ENCODE measurements around the gene SLC20A1. TPM values are rescaled to one million over a fixed set of nuclear protein-coding genes. Genes with fewer than 3 reads are reported as not detected.
A peak's percentile ranks its signal among the peaks of the same experiment; 100 is the strongest.
"Not testable (repeated sequence)": the region's sequence is repeated elsewhere in the genome, so short reads cannot be mapped to it uniquely, and the experiment has no call there.

The SLC20A1 gene
- total RNA-seq, 1 donor from 2014 or later: 77.2 TPM

DNA sequence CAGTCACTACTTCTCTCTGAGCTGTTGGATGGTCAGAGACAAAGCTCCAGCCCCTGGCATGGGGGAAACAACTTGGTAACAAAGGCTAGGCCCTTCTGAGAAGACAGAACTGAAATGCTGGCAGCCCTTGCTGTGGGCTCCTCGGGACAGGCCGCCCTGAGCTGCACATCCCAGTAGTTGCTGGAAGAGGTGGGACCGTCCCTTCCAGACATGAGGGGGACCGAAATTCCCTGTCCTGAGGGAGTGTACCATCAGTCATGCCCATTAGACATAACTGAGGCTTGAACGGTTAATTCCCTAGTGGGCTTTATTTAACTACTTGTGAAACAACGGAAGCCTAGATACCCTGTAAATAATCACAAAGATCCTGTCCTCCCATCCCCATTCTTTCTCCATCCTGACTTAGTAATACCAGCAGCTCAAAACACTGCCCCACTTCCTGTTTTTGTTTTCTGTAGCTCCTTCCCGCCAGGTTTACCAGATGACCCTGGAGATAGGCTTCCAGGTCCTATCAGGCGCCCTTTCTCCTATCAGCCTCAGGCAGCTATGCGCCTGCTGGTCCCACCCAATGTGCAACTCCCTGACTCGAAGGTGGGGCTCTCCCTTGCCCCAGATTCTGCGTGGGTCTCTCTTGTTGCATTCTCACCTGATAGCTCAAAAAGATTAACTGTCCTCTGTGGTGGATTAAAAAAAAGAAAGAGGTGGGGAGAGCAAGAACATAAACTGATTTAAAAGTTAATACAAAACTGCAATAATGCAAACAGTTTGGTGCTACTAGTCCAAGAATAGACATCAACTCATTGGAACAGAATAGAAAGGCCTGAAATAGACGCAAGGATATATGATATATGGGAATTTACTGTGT lies 38.0 kb downstream of the SLC20A1 start:
- DNase-seq (ENCODE audit: low spot score): no peak

DNA sequence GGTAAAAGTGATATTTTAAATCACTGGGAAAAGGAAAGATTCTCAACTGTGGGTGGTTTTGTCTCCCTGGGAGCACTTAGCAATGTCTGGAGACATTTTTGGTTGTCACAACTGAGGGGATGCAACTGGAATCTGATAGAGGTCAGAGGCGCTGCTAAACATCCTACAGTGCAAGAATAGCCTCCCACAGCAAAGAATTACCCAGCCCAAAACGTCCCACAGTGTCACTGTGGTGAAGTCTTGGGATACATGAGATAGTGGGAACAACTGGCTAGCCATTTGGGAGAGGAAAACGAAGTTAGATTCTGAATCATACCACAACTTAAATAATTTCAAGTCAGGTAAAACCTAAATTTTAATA lies 38.7 kb downstream of the SLC20A1 start:
- no peak for DNase-seq (ENCODE audit: low spot score)

DNA sequence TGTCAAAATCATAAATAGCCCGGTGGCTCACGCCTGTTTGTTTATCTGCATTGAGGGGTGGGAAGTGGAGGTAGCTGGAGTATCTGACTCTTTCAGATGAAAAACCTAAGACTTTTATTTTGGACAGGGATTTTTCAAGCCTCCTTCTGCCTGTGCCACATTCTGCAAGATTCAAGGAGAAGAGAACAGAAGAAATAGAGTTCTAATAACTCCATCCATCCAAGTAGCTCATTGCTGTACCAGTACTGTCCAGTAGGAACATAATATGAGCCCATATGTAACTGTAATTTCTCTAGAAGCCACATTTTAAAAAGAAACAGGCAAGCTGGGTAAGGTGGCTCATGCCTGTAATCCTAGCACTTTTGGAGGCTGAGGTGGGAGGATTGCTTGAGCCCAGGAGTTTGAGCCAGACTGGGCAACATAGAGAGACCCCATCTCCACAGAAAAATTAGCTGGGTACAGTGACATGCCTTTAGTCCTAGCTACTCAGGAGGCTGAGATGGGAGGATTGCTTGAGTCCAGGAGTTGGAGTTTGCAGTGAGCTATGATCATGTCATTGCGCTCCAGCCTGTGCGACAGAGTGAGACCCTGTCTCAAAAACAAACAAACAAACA lies 39.6 kb downstream of the SLC20A1 start:
- no peak for DNase-seq (ENCODE audit: low spot score)

DNA sequence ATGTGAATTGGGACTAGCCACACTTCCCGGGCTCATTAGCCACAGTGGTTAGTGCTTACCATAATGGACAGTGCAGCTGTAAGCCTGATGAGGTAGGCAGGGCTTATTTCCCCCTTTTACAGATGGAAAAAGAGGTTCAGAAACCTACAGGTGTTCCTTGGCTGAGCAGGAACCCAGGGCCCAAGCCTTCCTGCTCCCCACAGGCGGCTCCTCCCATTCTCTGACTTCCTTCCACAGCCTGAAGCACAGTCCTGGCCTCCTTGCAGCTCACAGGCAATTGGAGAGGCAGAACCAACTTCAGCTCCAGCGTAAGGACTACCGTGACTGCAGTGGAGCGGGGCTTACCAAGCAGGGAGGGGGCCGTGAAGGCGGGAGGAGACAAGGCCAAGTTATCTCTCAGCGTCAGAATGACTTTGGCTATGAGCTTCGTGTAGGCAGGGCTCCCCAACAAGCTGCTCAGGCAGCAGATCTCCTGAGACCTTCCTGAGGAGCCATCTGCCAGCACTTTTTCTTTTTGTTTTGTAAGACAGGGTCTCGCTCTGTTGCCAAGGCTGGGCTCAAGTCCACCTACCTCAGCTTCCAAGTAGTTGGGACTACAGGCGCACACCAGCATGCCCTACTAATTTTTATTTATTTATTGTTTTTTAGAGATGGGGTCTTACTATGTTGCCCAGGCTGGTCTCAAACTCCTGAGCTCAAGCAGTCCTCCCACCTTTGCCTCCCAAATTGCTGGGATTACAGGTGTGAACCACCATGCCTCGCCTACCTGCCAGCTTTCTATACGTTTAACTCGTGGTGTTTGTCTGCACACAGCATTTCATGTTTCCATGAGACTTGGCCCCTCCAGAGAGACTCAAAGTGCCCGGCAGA lies 40.8 kb downstream of the SLC20A1 start:
- no peak for DNase-seq (ENCODE audit: low spot score)

DNA sequence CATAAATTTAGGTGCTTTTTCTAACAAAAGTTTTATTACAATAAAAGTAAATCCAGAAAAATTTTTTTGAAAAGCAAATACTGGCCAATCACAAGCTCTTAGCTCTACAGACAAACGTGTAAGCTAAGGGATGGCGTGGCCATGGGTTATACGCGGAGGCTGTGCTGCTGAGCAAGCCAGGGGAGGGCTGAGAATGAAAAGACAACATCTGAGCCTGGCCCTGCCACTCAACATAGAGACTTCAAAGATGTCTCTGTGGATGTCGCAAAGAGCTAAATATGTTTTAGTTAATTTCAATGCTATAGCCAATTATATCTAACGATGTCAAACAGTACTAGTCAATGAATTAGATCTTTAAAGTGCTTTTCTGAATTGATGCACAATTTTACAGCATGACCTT lies 41.8 kb downstream of the SLC20A1 start:
- no peak for DNase-seq (ENCODE audit: low spot score)

DNA sequence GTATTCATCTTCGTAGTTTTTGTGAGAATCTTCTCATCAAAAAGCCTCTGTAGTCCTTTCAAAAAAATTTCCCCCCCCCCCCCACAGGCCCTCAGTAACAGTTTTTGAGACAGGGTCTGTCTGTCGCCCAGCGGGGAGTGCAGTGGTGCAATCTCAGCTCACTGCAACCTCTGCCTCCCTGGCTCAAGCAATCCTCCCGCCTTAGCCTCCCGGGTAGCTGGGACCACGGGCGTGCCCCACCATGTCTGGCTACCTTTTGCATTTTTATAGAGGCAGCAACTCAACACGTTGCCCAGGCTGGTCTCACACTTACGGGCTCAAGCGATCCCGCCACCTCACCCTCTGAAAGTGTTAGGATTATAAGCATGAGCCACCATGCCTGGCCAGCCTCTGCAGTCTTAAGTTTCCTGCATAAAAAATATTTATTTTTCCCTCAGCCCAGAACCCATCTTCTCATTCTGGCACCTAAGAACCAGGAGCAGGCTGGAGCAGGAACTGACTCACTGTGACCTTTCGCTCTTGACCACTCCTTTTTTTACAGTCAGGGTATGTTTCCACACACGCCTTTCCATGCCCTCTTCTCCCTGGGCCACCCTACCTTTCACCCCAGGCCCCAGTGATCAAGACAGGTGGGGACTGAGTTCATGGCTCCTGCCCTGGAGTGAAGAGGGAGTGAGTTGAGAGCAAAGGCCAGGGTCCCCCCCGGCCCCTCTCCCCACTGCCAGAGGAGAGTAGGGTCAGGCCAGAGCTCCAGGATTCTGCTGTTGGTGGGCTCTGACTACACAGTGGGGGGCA lies 42.5 kb downstream of the SLC20A1 start:
- DNase-seq (ENCODE audit: low spot score): no peak

DNA sequence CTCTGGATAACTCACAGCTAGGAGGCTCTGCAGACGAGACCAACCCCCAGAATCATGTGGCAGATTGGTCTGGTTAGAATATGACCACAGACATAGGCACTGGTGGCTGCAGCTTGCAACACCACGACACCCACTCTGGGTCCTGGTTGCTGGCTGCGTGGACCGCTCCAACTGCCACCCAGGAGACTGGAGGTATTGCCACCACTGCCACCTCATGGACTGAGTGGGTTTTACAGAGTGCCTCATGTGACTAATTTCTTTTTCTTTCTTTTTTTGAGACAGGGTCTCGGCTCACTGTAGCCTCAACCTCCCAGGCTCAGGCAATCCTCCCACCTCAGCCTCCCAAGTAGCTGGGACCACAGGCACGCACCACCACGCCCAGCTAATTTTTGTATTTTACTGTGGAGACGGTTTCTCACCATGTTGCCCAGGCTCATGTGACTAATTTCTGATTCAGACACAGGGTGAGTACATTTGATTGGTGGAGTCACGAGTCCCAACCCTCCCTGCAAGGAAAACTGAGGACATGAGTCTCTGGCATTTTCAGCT lies 45.2 kb downstream of the SLC20A1 start:
- DNase-seq (ENCODE audit: low spot score): peak; percentile 66

DNA sequence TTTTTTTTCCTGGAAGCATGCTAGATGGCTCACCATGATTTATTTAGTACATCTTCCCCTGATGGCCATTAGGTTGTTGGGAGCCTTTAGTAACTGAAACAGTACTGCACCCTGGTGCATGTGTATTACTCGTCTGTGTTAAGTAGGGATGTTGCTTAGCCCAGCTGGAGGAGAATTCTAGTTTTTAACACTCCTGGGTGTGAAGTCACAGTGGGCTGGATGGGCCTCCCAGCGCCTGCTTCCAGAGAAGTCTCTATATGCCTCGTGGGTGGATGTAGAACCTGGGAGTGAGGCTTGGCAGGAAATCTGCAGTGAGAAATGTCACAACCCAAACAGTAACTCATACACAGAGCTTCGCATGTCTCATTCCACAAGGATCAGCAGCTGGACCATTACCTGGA lies 46.1 kb downstream of the SLC20A1 start:
- no peak for DNase-seq (ENCODE audit: low spot score)

DNA sequence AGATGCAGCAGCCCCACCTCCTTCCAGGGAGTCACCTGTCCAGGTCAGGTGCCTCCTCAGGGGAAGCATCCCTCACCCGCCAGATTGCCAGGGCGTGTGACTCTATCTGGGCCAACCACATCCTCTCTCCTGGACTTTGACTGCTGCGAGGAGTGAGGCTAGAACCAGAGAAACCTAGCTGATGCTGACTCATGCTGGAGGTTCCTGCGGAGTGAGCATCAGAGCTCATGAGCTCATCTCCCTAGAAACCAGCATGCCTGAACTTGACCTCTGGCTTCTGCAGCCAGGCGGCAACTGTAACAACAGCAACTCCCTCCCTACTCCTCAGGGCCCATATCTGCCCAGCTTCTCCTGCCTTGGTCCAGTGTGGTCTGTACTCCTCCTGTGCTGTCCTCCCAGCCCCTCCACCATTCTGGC lies 46.8 kb downstream of the SLC20A1 start:
- peak; percentile 84 for DNase-seq (ENCODE audit: low spot score)

DNA sequence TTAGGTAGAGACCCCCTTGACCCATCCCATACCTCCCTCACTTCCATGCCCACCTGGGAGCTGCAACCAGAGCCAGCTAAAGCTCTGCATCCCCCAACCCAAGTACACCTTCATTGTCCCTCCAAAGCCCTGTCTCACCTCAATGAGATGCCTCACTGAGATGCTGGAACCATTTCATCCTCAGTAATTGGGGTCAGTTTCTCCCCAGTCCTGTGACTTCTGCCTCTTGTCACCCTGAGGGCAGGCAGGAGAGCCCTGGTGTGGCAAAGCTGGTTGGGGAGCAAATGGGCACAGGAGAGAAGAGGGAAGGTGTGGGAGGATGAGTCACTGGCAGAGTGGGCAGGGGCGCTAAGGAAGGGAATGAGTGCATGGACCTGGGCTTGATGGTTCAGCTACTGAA lies 47.2 kb downstream of the SLC20A1 start:
- DNase-seq (ENCODE audit: low spot score): no peak

DNA sequence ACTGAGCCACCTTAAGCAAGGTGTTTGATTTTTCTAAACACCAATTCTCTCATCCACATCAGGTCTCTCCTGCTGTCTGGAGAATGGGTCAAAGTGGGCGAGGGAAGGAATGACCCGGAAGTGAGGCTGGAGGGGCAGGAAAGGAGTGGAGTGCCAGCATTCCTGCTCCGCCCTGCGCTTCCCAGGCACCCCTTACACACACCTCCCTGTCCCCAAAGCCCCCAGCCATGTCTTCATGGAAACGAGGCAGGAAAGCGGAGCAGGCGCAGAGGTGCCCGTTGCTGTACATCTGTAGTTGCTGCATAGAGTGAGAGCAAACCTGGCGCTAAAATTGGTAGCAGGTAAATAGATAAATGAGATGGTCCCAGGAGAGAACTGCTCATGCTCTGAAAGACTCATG lies 47.9 kb downstream of the SLC20A1 start:
- no peak for DNase-seq (ENCODE audit: low spot score)

DNA sequence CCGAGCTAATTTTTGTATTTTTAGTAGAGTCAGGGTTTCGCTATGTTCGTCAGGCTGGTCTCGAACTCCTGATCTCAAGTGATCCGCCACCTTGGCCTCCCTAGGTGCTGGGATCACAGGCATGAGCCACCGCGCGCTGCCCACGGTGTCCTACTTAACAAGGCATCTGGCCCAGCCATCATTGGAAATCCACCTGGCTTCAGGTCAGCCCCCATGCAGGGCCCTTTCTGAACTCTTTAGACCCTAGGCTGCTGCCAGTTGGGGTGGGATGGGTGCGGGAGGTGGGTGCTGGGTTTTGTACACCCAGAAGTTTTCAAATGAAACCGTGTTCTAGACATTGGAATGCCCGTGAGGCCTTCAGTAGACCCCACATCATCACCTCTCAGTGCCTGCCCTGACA lies 48.4 kb downstream of the SLC20A1 start:
- DNase-seq (ENCODE audit: low spot score): no peak

DNA sequence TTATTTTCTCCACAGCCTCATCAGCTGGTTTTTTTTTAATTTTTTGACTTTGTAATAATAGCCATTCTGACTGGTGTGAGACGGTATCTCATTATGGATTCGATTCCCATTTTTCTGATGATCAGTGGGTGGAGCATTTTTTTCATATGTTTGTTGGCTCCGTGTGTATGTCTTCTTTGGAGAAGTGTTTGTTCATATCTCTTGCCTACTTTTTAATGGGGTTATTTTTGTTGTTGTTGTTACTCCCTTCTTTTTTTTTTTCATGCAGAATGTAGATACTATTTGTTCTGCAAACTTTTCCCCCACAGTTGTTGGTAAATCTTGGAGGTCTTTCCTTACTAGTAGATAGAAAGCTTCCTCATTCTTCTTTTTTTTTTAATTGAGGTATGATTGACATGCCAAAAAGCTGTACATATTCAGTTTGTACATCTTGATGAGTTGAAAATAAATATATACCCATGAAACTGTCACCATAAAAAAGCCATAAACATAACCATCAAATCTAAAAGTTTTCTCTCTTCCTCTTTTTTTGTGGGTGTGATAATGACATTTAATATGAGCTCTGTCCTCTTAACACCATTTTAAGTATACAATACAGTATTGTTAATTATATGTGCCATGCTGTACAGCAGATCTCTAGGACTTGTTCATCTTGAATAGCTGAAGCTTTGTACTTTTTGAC lies 53.2 kb downstream of the SLC20A1 start:
- DNase-seq (ENCODE audit: low spot score): no peak

DNA sequence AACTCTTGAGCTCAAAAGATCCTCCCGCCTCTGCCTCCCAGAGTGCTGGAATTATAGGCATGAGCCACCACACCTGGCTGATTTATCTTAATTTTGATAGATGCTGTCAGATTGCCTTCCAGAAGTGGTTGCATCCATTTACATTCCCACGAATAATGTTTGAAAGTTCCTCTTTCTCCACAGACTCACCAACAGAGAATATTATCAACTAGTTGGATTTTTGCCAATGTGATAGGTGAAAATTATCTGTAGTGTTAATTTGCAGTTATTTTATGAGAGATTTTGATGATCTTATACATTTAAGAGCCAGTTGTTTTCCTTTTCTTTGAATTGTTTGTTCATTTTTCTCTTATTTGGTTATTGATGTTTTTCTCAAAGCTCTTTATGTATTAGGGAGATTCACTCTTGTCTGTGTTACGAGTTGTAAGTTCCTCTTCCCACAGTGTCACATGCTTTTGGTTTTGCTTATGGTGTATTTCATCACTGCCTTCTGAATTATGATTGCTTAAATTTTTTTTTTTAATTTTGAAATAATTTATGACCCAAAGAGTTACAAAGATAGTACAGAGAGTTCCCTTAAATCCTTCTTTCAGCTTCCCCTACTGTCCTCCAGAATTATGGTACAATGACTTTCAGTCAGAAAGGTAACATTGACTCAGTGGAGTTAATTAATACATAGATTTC lies 54.4 kb downstream of the SLC20A1 start:
- DNase-seq (ENCODE audit: low spot score): peak; percentile 5

DNA sequence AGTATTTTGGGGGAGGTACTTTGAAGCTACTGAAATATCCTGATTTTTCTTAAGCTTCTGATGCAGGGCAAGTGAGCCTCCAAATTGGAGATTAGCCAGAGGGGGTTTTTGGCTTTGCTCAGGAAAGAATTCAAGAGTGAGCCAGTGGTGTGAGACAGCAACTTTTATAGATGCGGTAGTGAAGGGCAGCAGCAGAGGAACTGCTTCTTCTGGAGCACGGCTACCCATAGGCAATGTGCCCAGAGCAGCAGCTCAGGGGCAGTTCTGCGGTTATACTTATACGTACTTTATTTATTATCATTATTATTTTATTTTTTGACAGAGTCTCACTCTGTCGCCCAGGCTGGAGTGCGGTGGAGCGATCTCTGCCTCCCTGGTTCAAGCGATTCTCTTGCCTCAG lies 55.3 kb downstream of the SLC20A1 start:
- peak; percentile 39 for DNase-seq (ENCODE audit: low spot score)

DNA sequence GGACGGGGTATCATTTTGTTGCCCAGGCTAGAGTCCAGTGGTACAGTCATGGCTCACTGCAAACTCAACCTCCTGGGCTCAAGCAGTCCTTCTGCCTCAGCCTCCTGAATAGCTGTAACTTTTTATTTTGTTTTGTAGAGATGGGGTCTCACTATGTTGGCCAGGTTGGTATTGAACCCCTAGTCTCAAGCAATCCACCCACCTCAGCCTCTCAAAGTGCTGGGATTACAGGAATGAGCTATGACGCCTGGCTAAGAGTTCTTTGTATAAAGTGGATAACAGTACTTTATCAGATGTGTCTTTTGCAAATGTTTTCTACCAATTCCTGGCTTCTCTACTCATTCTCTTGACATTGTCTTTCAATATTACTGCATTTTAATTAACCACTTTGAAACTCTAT lies 57.9 kb downstream of the SLC20A1 start:
- DNase-seq (ENCODE audit: low spot score): no peak

DNA sequence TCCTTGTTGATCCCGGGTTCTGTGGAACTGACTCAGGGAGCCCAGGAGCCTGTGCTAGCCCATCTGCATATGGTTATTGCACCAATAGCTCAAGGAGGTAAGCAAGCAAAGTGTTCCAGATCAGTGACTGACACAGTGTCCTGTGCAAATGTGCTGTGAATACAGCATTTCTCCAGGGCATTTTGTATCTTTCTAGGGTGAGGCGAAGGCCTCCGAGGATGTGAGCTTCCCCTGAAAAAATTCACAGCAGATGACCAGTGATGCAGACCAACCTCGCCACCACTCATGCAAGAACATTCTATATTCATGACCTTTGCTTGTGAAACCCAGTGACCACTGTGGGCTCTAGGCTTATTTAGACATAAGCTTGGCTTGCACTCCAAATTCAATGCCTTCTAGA lies 59.8 kb downstream of the SLC20A1 start:
- DNase-seq (ENCODE audit: low spot score): no peak

DNA sequence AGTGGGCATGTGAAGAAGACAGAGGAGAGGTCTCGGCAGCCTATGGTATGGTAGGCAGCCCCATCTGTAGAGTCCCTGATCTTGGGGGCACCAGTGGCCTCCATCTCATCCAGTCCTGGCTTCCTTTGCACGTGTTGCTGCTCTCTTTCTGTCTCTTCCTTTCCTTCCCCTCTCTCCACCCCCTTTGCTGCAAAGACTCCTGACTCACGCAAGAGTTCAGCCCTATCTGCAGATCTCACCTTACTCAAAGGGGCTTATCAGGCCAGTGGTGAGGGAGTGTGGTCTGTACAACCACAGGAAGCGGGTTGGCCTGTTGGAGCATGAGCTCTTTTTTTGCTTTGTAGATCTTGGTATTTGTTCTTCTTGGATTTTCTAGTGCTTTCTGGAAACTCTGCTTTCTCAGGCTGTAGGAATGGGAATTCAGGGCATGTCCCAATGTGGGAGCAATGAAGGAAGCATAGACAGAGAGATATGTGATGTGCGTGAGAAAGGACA lies 60.5 kb downstream of the SLC20A1 start:
- peak; percentile 44 for DNase-seq (ENCODE audit: low spot score)

DNA sequence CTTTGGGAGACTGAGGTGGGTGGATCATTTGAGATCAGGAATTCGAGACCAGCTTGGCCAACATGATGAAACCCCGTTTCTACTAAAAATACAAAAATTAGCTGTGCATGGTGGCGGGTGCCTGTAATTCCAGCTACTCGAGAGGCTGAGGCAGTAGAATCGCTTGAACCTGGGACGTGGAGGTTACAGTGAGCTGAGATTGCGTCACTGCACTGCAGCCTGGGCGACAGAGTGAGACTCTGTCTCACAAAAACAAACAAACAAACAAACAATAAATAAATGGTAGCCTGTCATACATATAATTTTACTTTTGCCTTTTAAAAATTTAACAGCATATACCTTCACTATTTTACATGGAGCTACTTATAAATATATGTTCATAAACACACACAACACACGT lies 61.2 kb downstream of the SLC20A1 start:
- not testable (repeated sequence) for DNase-seq (ENCODE audit: low spot score)

DNA sequence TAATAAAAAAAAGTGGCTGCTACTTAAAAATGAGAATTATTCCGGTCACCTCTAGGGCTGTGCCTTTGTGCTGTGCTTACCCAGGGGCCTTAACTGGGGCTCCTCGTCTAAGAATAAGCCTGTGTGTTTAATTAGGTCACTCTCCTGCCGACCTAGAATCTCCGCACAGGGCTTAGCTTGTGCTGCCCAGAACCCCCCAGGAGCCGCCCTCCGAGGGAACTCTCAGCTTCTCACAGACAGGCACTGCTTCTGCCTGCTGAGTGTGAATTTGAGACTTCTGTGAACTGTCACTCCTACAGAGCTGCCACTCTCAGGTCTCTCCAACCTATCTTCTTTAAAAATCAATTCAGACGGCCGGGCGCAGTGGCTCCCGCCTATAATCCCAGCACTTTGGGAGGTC lies 63.2 kb downstream of the SLC20A1 start:
- no peak for DNase-seq (ENCODE audit: low spot score)

All from ureter (tissue), 1 donor.